Measurements from ENCODE around the gene MITF.

Gene MITF

DNA sequence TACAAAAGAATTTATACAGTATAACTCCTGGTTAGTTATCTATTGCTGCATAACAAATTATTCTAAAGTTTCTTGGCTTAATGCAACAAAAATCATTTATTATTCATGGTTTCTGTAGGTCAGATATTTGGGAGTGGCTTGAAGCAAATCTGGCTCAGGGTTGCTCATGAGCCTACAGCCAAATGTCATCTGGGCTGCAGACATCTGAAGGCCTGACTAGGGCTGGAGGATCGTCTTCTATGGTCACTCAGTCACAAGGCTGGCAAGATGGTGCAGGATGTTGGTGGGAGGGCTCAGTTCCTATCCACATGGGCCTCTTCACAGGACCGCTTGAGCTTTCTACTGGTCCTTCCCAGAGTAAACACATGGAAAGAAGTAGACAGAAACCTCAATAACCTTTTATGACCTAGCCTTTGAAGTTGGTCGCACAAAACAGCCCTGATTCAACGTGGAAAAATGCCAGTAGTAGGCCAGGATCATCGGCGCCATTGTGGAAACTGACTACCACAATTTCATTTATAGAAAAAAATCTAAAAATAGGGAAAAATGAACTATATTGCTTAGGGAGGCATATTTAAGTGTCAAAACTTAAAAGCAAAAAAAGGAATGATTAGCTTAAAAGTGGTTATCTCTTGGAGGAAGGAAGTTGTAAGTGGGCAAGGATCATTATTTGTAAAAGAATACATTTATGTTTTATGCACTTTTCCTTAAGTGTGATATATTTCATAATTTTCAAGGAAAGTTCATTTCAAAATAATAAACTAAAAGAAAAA, 9.9 kb upstream of the MITF start:
- DNase-seq (ENCODE audit: low spot score), result no peak

GRCh38 chr3:69731080-69731479, 8.2 kb upstream of the MITF start:
- DNase-seq (ENCODE audit: low spot score), result no peak

- DNase-seq (ENCODE audit: low spot score), result no peak
Measured at GRCh38 chr3:69735893-69736292, 3.4 kb upstream of the MITF start.

DNA sequence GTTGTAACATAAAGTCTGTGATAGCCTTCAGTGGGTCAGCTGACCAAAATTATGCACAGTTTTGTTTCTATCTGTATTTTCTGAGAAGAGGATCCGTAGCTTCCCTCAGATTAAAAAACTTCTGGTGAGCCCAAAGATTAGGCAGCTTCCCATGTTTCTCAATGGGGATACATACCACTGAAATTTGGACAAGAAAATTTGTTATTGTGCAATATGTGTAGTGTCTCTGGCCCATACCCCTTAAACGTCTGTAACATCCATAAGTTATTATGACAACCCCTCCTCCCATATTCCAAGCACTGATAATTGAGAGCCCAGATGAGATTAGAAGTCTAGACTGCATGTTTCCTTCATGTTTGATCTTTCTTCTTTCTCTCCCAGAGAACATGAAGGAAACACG, 1.9 kb upstream of the MITF start:
- DNase-seq (ENCODE audit: low spot score), result no peak

DNA sequence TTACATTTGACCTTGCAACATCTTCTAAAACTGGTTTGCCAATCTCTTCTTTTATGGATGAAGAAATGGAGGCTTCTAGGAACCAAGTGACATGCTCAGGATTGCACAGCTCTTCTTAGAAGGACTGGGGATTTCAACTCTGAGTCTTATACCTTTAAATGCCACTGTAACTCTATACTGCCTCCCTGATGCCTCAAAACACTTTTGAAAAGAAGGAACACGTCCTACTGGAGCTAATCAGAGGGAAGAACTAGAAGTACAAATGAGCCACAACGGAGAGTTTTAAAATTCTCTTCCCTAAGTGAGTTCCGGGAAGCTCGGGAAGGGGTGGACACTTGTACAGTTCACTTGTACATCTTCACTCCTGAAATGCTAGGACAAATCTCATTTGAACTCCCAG, 949 bp upstream of the MITF start:
- peak; percentile 3 for DNase-seq (ENCODE audit: low spot score)

GRCh38 chr3:69738859-69739203, 433 bp upstream of the MITF start:
- no peak for DNase-seq (ENCODE audit: low spot score)

DNA sequence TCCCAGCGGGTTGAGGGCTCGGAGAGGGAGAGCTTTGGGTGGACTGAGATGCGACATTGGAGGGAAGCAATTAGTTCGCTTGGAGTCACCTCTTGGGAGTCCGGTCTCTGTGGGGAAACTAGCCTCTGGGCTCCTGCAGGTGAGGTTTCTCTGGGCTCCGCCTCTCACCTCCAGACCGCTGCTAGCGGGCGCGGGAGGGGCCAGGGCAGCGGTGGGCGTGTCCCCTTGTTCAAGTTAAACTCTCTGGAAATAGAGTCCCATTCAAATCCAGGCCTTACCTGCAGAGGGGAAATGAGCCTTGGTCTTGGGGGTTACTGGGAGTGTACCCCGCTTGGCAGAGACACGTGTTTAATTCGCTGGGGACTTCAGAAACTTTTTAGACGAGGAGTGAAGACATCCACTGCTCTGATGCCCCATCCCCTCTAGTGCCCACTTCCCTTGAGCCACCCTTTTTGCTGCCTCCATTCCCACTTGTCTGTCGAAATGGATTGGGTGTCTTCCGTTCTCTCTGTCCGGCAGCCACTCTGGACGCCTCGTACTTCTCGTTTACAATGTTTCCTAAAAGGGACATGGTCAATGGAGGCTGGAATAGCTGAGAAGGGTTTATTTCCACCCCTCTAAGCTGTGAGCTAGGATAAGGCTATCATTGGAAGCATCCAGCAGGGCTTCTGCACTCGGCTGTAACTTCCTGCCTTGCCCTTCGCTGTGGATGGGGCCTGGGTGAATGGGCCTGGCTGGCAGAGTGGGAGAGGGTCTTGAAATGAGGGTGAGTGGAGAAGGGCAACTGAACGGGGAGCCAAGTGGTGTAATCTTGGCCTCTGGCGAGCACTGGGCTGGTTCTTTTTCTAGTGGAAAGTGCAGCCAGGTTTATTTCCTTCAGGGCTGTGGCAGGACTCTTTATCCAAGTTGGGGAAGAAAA, 1.1 kb downstream of the MITF start:
- no peak for DNase-seq (ENCODE audit: low spot score)

GRCh38 chr3:69741032-69741767, 1.9 kb downstream of the MITF start:
- DNase-seq (ENCODE audit: low spot score), result peak; percentile 21

DNA sequence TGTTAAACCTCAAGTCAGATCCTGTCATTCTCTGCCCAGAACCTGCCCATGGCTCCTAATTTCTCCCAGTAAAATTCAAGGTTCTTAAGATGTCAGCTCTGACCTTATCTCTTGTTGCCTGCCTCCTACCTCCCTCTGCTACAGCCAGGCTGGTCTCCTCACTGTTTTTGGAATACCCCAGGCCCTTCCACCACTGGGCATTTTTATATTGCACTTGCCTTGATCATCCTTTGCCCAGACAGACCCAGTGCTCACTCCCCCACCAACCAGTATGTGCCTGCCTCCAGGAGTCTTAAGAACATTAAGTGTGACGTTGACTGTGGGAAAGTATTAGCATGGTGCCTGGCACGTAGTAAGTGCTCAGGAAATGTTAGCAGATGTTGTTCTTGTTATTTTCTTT, 3.1 kb downstream of the MITF start:
- DNase-seq (ENCODE audit: low spot score), result no peak

GRCh38 chr3:69743975-69744906, 5.0 kb downstream of the MITF start:
- DNase-seq (ENCODE audit: low spot score), result no peak

- no peak for DNase-seq (ENCODE audit: low spot score)
Measured at GRCh38 chr3:69745505-69745904, 6.2 kb downstream of the MITF start.

DNA sequence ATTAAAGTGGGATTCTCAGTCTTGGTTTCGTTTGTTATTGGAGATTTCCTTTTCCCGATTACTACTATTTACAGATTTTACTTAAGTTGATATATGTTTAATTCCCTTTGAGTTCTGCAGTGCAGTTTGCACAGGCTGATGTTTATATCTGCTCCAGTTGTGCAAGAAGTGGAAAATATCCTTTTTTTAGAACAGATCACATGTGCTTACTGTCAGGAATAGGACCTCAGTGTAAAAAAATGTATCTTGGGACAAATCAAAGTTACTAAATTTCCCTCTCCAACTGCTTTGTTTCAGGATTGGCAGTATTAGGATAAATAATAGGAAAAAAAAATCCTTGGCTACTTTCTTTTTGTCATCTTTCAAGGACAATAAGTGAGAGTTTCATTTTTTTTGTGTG, 6.9 kb downstream of the MITF start:
- DNase-seq (ENCODE audit: low spot score), result no peak

GRCh38 chr3:69747511-69748258, 8.4 kb downstream of the MITF start:
- DNase-seq (ENCODE audit: low spot score), result no peak

GRCh38 chr3:69748503-69748902, 9.2 kb downstream of the MITF start:
- no peak for DNase-seq (ENCODE audit: low spot score)

GRCh38 chr3:69749461-69749860, 10.2 kb downstream of the MITF start:
- no peak for DNase-seq (ENCODE audit: low spot score)

- no peak for DNase-seq (ENCODE audit: low spot score)
Measured at GRCh38 chr3:69750549-69750948, 11.3 kb downstream of the MITF start.

GRCh38 chr3:69751074-69751476, 11.8 kb downstream of the MITF start:
- DNase-seq (ENCODE audit: low spot score), result no peak

GRCh38 chr3:69752241-69752640, 13.0 kb downstream of the MITF start:
- DNase-seq (ENCODE audit: low spot score), result no peak

DNA sequence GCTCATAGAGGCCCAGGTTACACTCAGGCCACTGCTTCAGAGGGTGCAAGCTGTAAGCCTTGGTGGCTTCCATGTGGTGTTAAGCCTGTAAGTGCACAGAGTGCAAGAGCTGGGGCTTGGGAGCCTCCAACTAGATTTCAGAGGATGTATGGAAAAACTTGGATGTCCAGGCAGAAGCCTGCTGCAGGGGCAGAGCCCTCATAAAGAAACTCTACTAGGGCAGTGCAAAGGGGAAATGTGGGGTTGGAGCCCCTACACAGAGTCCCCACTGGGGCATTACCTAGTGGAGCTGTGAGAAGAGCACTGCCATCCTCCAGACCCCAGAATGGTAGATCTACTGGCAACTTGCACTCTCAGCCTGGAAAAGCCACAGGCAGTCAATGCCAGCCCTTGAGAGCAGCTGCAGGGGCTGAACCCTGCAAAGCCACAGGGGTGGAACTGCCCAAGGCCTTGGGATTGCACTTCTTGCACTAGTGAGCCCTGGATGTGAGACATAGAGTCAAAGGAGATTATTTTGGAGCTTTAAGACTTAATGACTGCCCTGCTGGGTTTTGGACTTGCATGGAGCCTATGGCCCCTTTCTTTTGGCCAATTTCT, 14.0 kb downstream of the MITF start:
- no peak for DNase-seq (ENCODE audit: low spot score)

DNA sequence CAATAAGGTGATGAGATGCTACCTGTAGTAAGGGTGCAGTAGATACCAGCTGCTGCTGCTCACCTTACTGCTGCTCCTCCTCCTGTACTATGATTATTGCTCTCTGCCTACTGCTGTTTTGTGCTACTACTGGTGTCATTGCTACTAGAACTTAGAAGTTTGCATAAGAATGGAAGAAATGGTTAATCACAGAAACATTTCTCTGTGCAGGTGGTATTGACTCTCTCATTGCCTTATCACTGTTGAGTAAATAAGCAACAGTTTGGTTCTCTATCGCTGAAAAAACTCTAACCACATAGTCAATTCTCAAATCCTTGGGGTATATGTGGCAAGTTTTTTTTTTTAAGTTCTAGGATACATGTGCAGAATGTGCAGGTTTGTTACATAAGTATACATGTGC, 16.5 kb downstream of the MITF start:
- no peak for DNase-seq (ENCODE audit: low spot score)

Measured in putamen (tissue), 1 donor.